Stimulated activated naive B cell treated with anti-CD40 and anti-IgM and Interleukin-4, amounts not matched to agents 10 μg/mL and 1 μg/mL and 100 μg/mL, for 72 hours (primary cell): Measurements from ENCODE around the gene RABGAP1.
A peak's percentile ranks its signal among the peaks of the same experiment; 100 is the strongest.

Experiments
- ATAC-seq, 2 donors: fragments of 150-1000 bp; cut with Tn5 transposase; replicated peaks; 2 replicates each; pipeline ENCODE4 v1.10.0; 2021; ENCODE audit warnings: moderate library complexity in 1 of 2
- DNase-seq: peaks from one replicate; pipeline ENCODE4 v3.0.0; 2021
- H3K27ac Mint-ChIP-seq: one replicate; pipeline ENCODE4 v1.8.0; 2022; ENCODE audit warnings: mild to moderate bottlenecking, mixed read lengths
- H3K27me3 Mint-ChIP-seq, 2 donors: one replicate each; pipeline ENCODE4 v1.8.0; 2022; ENCODE audit warnings: mixed read lengths in 2 of 2
- H3K36me3 Mint-ChIP-seq, 2 donors: one replicate each; pipeline ENCODE4 v1.8.0; 2022; ENCODE audit warnings: mixed read lengths in 2 of 2, mild to moderate bottlenecking in 1 of 2
- H3K4me1 Mint-ChIP-seq, 2 donors: one replicate each; pipeline ENCODE4 v1.8.0; 2022; ENCODE audit warnings: mixed read lengths in 2 of 2, mild to moderate bottlenecking in 1 of 2
- H3K4me3 Mint-ChIP-seq, 2 donors: one replicate each; pipeline ENCODE4 v1.8.0; 2022; ENCODE audit warnings: mild to moderate bottlenecking in 2 of 2, mixed read lengths in 2 of 2, moderate library complexity in 1 of 2
- H3K9me3 Mint-ChIP-seq, 2 donors: one replicate each; pipeline ENCODE4 v1.8.0; 2022; ENCODE audit warnings: mixed read lengths in 2 of 2, mild to moderate bottlenecking in 1 of 2

RABGAP1 gene

GRCh38 chr9:122931226-122932121 lies 9.3 kb upstream of the RABGAP1 start, which contains the start of gene ZBTB26:
Gene ZBTB26, minus strand, starts transcription at chr9:122931512. Its CDS starts 11,578 bp downstream, at chr9:122919934.
- H3K36me3 Mint-ChIP-seq: peaks cover 6 to 11% of the 10 kb centered on the region in 2 donors
- H3K4me1 Mint-ChIP-seq: peaks cover 4 to 17% of the 10 kb centered on the region in 2 donors
- no peaks in the 10 kb centered on the region for H3K27me3 Mint-ChIP-seq
- peak; percentile 97 to 98 for ATAC-seq
- H3K4me3 Mint-ChIP-seq: no peak within 1 kb of the TSS
- DNase-seq: peak; percentile 92
- no peak within 1 kb of the TSS for H3K27ac Mint-ChIP-seq
- no peaks in the 10 kb centered on the region for H3K9me3 Mint-ChIP-seq

- H3K36me3 Mint-ChIP-seq: peaks cover 18 to 33% of the 10 kb centered on the region in 2 donors
- no peak overlapping the region for H3K4me3 Mint-ChIP-seq
- peaks cover 10 to 28% of the 10 kb centered on the region in 2 donors for H3K4me1 Mint-ChIP-seq
- H3K9me3 Mint-ChIP-seq: peaks cover 0 to 1% of the 10 kb centered on the region in 2 donors
- no peak overlapping the region for H3K27ac Mint-ChIP-seq
- ATAC-seq: no peak
- DNase-seq: no peak
- H3K27me3 Mint-ChIP-seq: no peaks in the 10 kb centered on the region
Measured at GRCh38 chr9:122936464-122936863, 4.4 kb upstream of the RABGAP1 start.

GRCh38 chr9:122936883-122937282 lies 3.9 kb upstream of the RABGAP1 start:
- Mint-ChIP-seq H3K27me3 (no peaks in the 10 kb centered on the region), H3K9me3 (peaks cover 0 to 1% of the 10 kb centered on the region in 2 donors), H3K36me3 (peaks cover 18 to 33% of the 10 kb centered on the region in 2 donors), H3K4me1 (peaks cover 14 to 32% of the 10 kb centered on the region in 2 donors), H3K27ac (no peak overlapping the region), H3K4me3 (no peak overlapping the region)
- DNase-seq (no peak), ATAC-seq (no peak)

GRCh38 chr9:122939601-122940000 lies 1.2 kb upstream of the RABGAP1 start:
- Mint-ChIP-seq H3K4me3 (peak overlapping the region; percentile 33 to 34), H3K4me1 (peaks cover 13 to 28% of the 10 kb centered on the region in 2 donors), H3K27ac (no peak overlapping the region), H3K27me3 (no peaks in the 10 kb centered on the region), H3K36me3 (peaks cover 18 to 36% of the 10 kb centered on the region in 2 donors), H3K9me3 (peaks cover 0 to 1% of the 10 kb centered on the region in 2 donors)
- ATAC-seq (no peak), DNase-seq (no peak)

- Mint-ChIP-seq H3K27ac (peak overlapping the region; percentile 97), H3K9me3 (peaks cover 0 to 1% of the 10 kb centered on the region in 2 donors), H3K4me1 (peaks cover 16 to 26% of the 10 kb centered on the region in 2 donors), H3K36me3 (peaks cover 16 to 34% of the 10 kb centered on the region in 2 donors), H3K27me3 (no peaks in the 10 kb centered on the region), H3K4me3 (peak overlapping the region; percentile 96 to 97)
- DNase-seq (no peak), ATAC-seq (no peak)
Measured at GRCh38 chr9:122940454-122940748, 419 bp upstream of the RABGAP1 start.

- Mint-ChIP-seq H3K36me3 (peaks cover 10 to 31% of the 10 kb centered on the region in 2 donors), H3K4me1 (peaks cover 18 to 32% of the 10 kb centered on the region in 2 donors), H3K9me3 (peaks cover 0 to 1% of the 10 kb centered on the region in 2 donors), H3K4me3 (peak overlapping the region; percentile 96 to 97), H3K27me3 (no peaks in the 10 kb centered on the region), H3K27ac (peak overlapping the region; percentile 97)
- no peak for DNase-seq
- ATAC-seq: no peak
Measured at GRCh38 chr9:122941582-122942234, 888 bp downstream of the RABGAP1 start.

- peaks cover 9 to 29% of the 10 kb centered on the region in 2 donors for H3K36me3 Mint-ChIP-seq
- H3K4me1 Mint-ChIP-seq: peaks cover 24 to 38% of the 10 kb centered on the region in 2 donors
- no peak overlapping the region for H3K27ac Mint-ChIP-seq
- H3K9me3 Mint-ChIP-seq: no peaks in the 10 kb centered on the region
- H3K27me3 Mint-ChIP-seq: no peaks in the 10 kb centered on the region
- DNase-seq: no peak
- ATAC-seq: no peak
- H3K4me3 Mint-ChIP-seq: no peak overlapping the region
Measured at GRCh38 chr9:122944960-122945888, 4.4 kb downstream of the RABGAP1 start.

- no peak overlapping the region for H3K27ac Mint-ChIP-seq
- H3K4me1 Mint-ChIP-seq: peaks cover 25 to 39% of the 10 kb centered on the region in 2 donors
- peaks cover 11 to 32% of the 10 kb centered on the region in 2 donors for H3K36me3 Mint-ChIP-seq
- ATAC-seq (no peak), DNase-seq (no peak)
- no peaks in the 10 kb centered on the region for H3K27me3 Mint-ChIP-seq
- H3K9me3 Mint-ChIP-seq: no peaks in the 10 kb centered on the region
- H3K4me3 Mint-ChIP-seq: no peak overlapping the region
Measured at GRCh38 chr9:122946461-122947005, 5.7 kb downstream of the RABGAP1 start.

GRCh38 chr9:122948313-122948712 lies 7.5 kb downstream of the RABGAP1 start:
- peaks cover 18 to 36% of the 10 kb centered on the region in 2 donors for H3K4me1 Mint-ChIP-seq
- no peak overlapping the region for H3K4me3 Mint-ChIP-seq
- H3K9me3 Mint-ChIP-seq: no peaks in the 10 kb centered on the region
- peaks cover 14 to 35% of the 10 kb centered on the region in 2 donors for H3K36me3 Mint-ChIP-seq
- no peaks in the 10 kb centered on the region for H3K27me3 Mint-ChIP-seq
- ATAC-seq (no peak), DNase-seq (no peak)
- H3K27ac Mint-ChIP-seq: no peak overlapping the region

GRCh38 chr9:122949696-122950095 lies 8.9 kb downstream of the RABGAP1 start:
- Mint-ChIP-seq H3K27ac (no peak overlapping the region), H3K4me1 (peaks cover 22 to 47% of the 10 kb centered on the region in 2 donors), H3K36me3 (peaks cover 14 to 31% of the 10 kb centered on the region in 2 donors), H3K27me3 (no peaks in the 10 kb centered on the region), H3K9me3 (no peaks in the 10 kb centered on the region), H3K4me3 (no peak overlapping the region)
- DNase-seq (no peak), ATAC-seq (no peak)

GRCh38 chr9:122950263-122950662 lies 9.4 kb downstream of the RABGAP1 start:
- H3K9me3 Mint-ChIP-seq: no peaks in the 10 kb centered on the region
- no peak for ATAC-seq
- DNase-seq: no peak
- no peak overlapping the region for H3K27ac Mint-ChIP-seq
- H3K4me3 Mint-ChIP-seq: no peak overlapping the region
- peaks cover 21 to 50% of the 10 kb centered on the region in 2 donors for H3K4me1 Mint-ChIP-seq
- no peaks in the 10 kb centered on the region for H3K27me3 Mint-ChIP-seq
- peaks cover 16 to 30% of the 10 kb centered on the region in 2 donors for H3K36me3 Mint-ChIP-seq

- Mint-ChIP-seq H3K4me1 (peaks cover 18 to 50% of the 10 kb centered on the region in 2 donors), H3K36me3 (peaks cover 16 to 26% of the 10 kb centered on the region in 2 donors), H3K4me3 (no peak overlapping the region), H3K9me3 (no peaks in the 10 kb centered on the region), H3K27ac (peak overlapping the region; percentile 87), H3K27me3 (no peaks in the 10 kb centered on the region)
- DNase-seq (no peak), ATAC-seq (no peak)
Measured at GRCh38 chr9:122951056-122951455, 10.2 kb downstream of the RABGAP1 start.

GRCh38 chr9:122954253-122954691 lies 13.5 kb downstream of the RABGAP1 start:
- H3K36me3 Mint-ChIP-seq: peaks cover 16 to 24% of the 10 kb centered on the region in 2 donors
- ATAC-seq: no peak
- peaks cover 0 to 2% of the 10 kb centered on the region in 2 donors for H3K9me3 Mint-ChIP-seq
- no peaks in the 10 kb centered on the region for H3K27me3 Mint-ChIP-seq
- DNase-seq: no peak
- peaks cover 15 to 54% of the 10 kb centered on the region in 2 donors for H3K4me1 Mint-ChIP-seq
- no peak overlapping the region for H3K27ac Mint-ChIP-seq
- no peak overlapping the region for H3K4me3 Mint-ChIP-seq
